Rectal smooth muscle tissue (tissue), 1 donor: Measurements from ENCODE around the gene RBMXL2.

ENCODE experiments used
- H3K27ac ChIP-seq: one replicate; pipeline ENCODE4 v1.7.0; 2013; ENCODE audit warnings: low read depth, low read length, inconsistent platforms
- H3K27me3 ChIP-seq: one replicate; pipeline ENCODE4 v1.7.0; 2013; ENCODE audit warnings: low read length; ENCODE audit not compliant: control insufficient read depth, insufficient read depth
- H3K36me3 ChIP-seq: one replicate; pipeline ENCODE4 v1.7.0; 2013; ENCODE audit warnings: low read length; ENCODE audit not compliant: control insufficient read depth, insufficient read depth
- H3K4me1 ChIP-seq: one replicate; pipeline ENCODE4 v1.7.0; 2013; ENCODE audit warnings: low read length; ENCODE audit not compliant: control insufficient read depth, insufficient read depth
- H3K4me3 ChIP-seq: one replicate; pipeline ENCODE4 v1.7.0; 2013; ENCODE audit warnings: low read length
- H3K9ac ChIP-seq: one replicate; pipeline ENCODE4 v1.7.0; 2013; ENCODE audit warnings: low read length

RBMXL2 gene

DNA sequence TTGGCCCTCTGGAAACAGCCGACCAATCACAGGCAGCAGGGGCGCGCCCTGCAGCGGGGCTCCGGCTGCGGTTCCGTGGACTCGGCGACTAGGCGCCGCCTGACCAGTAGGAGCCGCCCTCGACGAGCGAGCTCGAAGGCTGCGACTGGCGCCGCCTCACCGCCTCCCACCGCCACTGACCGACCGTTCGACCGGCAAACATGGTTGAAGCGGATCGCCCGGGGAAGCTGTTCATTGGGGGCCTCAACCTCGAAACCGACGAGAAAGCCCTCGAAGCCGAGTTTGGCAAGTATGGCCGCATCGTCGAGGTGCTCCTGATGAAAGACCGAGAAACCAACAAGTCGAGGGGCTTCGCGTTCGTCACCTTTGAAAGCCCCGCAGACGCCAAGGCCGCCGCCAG lies at the start of gene RBMXL2:
Gene RBMXL2, plus strand, starts transcription at position 78 of the 400 bp plus-strand sequence. Its CDS starts 123 bp downstream, at position 201.
- Histone ChIP-seq H3K4me3 (no peak within 1 kb of the TSS), H3K36me3 (no peaks in the 10 kb centered on the region)

DNA sequence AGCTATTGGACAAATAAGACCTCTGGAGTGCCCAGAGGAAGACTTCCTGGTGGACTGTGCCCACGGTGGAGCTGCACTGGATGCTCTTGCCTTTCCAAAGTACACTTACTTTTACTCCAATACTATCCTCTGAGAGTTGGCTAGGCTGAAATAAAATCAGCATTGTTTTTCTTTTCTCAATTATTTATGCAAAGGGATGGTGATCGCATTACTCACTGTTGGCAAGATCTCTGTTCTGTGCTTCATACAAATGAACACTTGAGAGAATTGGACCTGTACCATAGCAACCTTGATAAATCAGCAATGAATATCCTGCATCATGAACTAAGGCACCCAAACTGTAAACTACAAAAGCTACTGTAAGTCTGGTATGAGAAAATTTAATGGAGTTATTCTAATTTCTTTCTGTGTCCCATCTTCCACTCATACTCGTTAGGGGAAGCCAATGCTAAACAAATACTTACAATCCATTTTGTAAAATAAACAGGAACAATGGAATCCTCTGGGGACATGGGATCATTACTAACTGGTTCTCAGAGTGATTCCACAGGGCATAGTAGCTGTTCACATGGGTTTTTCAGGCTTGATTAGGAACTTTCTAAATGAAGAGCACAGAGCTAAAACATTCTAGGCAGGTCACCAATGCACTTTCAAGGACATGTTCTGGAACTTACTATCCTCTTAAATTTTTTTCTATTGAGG lies 42.2 kb upstream of the RBMXL2 start:
- no peaks in the 10 kb centered on the region for H3K36me3 ChIP-seq

More for the DNA sequence above, at the start of gene RBMXL2:
- H3K9ac ChIP-seq: no peak within 1 kb of the TSS
- no peaks in the 10 kb centered on the region for H3K4me1 ChIP-seq
- H3K27me3 ChIP-seq: no peaks in the 10 kb centered on the region
- H3K27ac ChIP-seq: no peak within 1 kb of the TSS

DNA sequence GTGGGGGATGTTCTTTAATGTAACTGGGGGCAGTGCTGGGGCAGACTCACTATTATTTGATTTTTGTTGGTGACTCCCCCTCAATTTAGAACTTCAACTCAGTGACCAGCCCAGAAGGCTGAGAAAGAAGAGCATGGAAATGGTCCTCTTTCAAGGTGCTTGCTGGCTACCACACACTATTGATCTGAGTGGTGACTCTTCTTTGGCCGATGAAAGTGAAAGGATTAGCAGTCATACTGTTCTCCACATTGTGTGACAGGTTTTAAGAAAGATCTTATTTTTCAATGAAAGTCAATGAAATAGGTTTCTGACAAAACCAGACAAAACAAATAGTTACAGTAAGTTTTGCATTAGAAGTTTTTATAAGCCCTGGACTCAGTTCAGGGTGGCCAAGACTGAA lies 38.6 kb upstream of the RBMXL2 start:
- Histone ChIP-seq H3K4me3 (no peak overlapping the region), H3K4me1 (no peaks in the 10 kb centered on the region), H3K9ac (no peak overlapping the region), H3K36me3 (no peaks in the 10 kb centered on the region), H3K27ac (no peak overlapping the region), H3K27me3 (no peaks in the 10 kb centered on the region)

More for the DNA sequence above, 42.2 kb upstream of the RBMXL2 start:
- no peaks in the 10 kb centered on the region for H3K27me3 ChIP-seq
- no peak overlapping the region for H3K9ac ChIP-seq
- H3K4me1 ChIP-seq: no peaks in the 10 kb centered on the region
- H3K27ac ChIP-seq: no peak overlapping the region
- H3K4me3 ChIP-seq: no peak overlapping the region

DNA sequence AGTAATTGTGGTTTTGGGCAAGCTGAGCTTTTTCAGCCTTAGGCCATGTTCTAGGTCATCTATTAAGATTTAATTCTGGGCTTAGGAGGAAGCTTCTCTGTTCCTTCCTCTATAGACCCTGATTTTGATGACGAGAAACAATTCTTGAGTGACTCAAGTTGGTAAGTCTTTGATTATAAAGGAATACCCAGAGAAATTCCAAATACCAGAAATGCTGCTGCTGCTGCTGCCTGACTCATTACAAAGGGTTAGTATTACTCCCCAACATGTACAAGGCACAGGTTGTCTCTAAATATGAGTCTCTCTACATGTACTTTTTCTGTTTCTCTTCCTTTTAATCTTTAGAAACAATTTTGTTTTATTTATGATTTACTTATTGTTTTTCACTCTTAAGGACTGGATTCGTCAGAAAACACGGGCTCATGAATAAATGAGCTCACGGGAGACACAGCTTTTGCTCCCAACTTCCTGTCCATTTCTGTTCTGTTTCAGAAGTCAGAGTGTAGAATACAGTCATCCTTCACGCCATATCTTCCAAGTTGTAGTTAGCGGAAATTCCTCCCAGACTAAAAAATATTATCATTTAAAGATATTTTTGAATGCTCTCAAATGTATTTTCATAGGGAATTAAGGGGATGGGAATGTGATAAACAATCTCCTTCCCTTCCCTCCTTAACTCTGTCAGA lies 31.8 kb upstream of the RBMXL2 start:
- no peaks in the 10 kb centered on the region for H3K4me1 ChIP-seq
- H3K27ac ChIP-seq: no peak overlapping the region
- H3K9ac ChIP-seq: no peak overlapping the region
- no peaks in the 10 kb centered on the region for H3K36me3 ChIP-seq
- H3K27me3 ChIP-seq: no peaks in the 10 kb centered on the region
- no peak overlapping the region for H3K4me3 ChIP-seq

DNA sequence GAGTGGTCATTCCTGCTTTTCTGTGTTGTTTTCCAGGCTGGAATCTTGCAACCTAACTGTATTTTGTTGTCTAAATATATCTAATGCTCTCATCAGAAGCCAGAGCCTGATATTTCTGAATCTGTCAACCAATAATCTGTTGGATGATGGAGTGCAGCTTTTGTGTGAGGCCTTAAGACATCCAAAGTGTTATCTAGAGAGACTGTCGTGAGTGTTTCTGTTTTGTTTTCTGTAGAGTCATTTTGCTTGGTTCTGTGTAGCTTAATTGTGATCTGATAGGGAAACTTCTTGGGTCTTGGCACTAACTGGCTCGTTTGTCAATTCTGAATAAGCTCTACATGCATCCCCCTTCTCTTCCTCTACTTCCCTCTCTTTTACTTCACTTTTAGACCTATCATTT lies 31.2 kb upstream of the RBMXL2 start:
- no peak overlapping the region for H3K27ac ChIP-seq

DNA sequence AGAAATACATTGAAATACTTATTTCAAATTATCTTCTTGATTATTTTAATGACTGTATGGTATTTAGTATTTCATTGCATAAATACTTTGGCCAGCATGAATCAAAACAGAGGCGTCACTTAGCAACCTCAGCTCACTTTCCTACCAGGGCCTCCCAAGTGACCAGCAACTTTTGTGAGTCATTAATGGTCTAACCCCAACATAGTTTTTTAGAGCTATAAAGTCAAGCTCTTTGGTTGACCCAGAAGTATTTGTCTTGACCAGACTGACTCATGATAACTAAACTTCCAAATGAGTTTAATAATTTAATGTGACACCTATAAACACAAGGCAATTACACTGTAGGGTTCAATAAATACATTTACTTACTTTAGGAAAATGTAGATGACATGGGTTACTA lies 27.9 kb upstream of the RBMXL2 start:
- Histone ChIP-seq H3K36me3 (no peaks in the 10 kb centered on the region), H3K9ac (no peak overlapping the region)

More for the DNA sequence above, 31.2 kb upstream of the RBMXL2 start:
- no peaks in the 10 kb centered on the region for H3K36me3 ChIP-seq
- no peaks in the 10 kb centered on the region for H3K27me3 ChIP-seq
- no peak overlapping the region for H3K9ac ChIP-seq
- H3K4me1 ChIP-seq: no peaks in the 10 kb centered on the region
- no peak overlapping the region for H3K4me3 ChIP-seq

DNA sequence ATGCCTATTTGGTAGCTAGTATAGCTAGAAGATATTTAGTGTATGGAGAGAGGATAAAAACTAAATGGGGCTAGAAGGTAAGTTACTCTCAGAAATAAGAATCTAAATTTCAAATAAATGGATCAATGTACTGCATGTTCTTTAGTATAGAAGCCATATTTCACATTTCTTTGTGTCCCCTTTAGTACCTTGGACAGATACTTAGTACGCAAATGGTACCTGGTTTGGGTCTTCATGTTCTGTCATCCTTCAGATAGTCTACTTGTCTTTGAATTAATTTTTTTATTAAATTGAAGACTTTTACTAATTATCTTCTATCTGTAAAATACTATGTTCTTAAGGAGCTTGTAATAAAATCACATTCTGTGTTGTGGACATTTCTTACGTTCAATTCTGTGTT lies 26.3 kb upstream of the RBMXL2 start:
- Histone ChIP-seq H3K36me3 (no peaks in the 10 kb centered on the region), H3K4me1 (no peaks in the 10 kb centered on the region), H3K27ac (no peak overlapping the region), H3K4me3 (no peak overlapping the region), H3K27me3 (no peaks in the 10 kb centered on the region), H3K9ac (no peak overlapping the region)

More for the DNA sequence above, 27.9 kb upstream of the RBMXL2 start:
- no peaks in the 10 kb centered on the region for H3K4me1 ChIP-seq
- H3K27ac ChIP-seq: no peak overlapping the region
- no peaks in the 10 kb centered on the region for H3K27me3 ChIP-seq
- no peak overlapping the region for H3K4me3 ChIP-seq

DNA sequence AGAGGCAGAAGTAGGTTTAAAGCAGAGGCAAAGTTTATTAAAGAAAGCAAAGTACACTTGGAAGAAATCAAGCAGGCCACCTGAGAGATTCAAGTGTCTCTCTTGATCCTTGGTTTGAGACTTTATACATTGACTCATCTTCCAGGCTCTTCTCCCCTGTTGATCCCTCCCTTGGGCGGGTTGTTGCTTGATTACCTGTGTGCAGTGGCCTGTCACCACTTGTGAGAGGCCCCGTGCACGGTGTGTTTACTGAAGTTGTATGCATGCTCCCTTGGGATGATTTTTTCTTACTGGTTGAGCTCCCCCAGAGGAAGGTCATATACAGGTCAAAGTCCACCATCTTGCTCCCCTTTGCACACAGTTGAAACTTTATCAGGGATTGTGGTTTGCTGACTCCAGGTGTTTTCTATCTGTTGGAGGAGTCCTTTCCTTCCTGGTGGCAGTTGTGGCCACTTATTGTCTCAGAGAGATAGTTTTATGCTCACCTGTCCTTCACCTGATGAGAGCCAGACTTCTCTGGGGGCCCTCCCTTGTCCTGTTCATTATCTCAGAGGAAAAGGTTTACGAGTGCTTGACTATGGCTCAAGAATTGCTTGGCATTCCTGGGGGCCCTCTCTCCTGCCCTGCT lies 16.3 kb upstream of the RBMXL2 start:
- H3K27ac ChIP-seq: no peak overlapping the region
- H3K4me3 ChIP-seq: no peak overlapping the region
- no peaks in the 10 kb centered on the region for H3K4me1 ChIP-seq
- no peaks in the 10 kb centered on the region for H3K36me3 ChIP-seq
- no peak overlapping the region for H3K9ac ChIP-seq
- H3K27me3 ChIP-seq: no peaks in the 10 kb centered on the region

DNA sequence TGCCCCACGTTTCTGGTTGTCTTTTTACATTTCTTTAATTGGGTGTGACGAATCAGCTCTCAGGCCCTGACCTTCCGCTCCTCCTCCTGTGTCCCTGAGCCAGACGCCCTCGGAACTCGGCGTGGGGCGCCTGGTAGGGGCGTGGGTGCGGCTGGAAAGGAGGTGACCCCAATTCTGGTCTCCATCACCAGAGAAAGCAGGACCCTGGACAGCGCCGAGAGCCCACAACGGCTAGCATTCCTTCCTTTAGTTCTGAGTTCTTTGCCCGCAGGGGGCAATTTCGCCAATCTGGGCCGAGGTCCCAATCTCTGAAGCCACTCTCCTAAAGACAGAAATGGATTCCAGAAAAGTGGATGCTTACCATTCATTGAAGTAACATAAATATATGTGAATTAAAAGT lies 11.7 kb upstream of the RBMXL2 start:
- Histone ChIP-seq H3K27ac (no peak overlapping the region), H3K9ac (no peak overlapping the region), H3K36me3 (no peaks in the 10 kb centered on the region), H3K27me3 (no peaks in the 10 kb centered on the region), H3K4me1 (no peaks in the 10 kb centered on the region), H3K4me3 (no peak overlapping the region)

DNA sequence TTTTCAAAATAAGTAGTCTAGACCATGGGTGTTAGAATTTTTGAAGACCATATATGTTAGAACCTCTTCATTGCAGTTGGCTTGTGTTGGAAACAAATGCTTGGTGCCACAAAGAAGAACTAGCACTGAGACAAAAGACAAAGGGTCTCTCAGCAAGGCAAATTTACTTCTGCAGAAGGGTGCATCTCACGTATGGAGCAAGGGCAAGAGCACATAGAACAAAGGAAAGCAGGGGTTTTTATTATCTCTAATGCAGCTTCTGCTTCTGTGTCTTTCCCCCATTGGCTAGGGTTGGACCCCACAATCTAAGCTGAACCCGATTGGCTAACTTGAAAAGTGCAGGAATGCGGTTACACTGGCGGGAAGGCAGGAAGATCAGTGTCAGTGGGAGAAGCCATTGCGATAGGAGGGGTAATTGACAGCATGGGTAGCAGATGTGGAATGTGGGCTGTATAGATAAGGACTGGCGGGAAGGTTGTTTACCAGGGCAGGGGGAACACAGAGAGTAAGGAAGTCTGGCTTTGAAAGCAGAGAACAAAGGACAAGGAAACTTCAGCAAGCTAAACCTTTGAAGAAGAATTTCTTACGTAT lies 9.2 kb upstream of the RBMXL2 start:
- no peaks in the 10 kb centered on the region for H3K27me3 ChIP-seq
- H3K4me3 ChIP-seq: no peak overlapping the region
- H3K9ac ChIP-seq: no peak overlapping the region
- H3K4me1 ChIP-seq: no peaks in the 10 kb centered on the region
- no peak overlapping the region for H3K27ac ChIP-seq
- no peaks in the 10 kb centered on the region for H3K36me3 ChIP-seq

DNA sequence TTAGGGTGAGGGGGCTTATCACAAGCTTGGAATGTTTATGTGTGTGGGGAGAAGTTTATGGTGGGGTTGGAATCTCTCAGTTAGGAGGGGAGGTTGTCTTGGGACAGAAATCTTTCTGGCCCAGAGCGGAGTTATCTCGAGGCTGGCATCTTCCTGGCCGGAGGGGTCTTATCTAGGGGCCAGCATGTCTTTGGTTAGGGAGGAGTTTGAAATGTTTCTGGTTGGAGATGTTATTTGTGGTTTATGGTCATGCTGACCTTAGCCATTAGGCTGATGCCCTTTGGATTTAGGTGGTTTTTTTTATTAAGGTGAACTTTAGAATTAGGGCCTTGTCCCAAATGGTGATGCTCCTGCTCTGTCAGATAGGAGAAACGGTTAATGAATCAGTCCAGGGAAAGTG lies 7.9 kb upstream of the RBMXL2 start:
- Histone ChIP-seq H3K27me3 (no peaks in the 10 kb centered on the region), H3K9ac (no peak overlapping the region), H3K4me3 (no peak overlapping the region), H3K4me1 (no peaks in the 10 kb centered on the region), H3K36me3 (no peaks in the 10 kb centered on the region), H3K27ac (no peak overlapping the region)

DNA sequence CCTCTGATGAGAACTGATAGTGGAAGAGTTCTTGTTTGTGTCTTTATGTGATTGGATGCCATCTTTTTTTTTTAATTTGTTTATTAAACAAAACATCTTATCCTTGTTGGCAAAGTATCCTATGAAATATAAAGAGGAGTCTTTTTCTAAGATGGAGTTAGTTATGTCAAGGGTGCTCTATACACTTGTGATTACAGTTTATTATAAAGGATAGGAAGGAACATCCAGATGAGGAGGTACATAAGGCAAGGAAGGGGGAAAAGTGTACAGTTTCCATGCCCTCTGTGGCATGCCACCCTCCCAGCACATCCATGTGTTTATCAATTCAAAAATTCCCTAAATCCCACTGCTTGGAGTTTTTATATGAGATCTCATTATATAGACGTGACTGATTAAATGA lies 7.4 kb upstream of the RBMXL2 start:
- H3K27ac ChIP-seq: no peak overlapping the region
- H3K36me3 ChIP-seq: no peaks in the 10 kb centered on the region
- H3K4me3 ChIP-seq: no peak overlapping the region
- H3K9ac ChIP-seq: no peak overlapping the region
- H3K27me3 ChIP-seq: no peaks in the 10 kb centered on the region
- no peaks in the 10 kb centered on the region for H3K4me1 ChIP-seq
